Subcutaneous adipose tissue (tissue), 4 donors: ENCODE results near the gene RAPGEF1. TPM values are rescaled to one million over a fixed set of nuclear protein-coding genes. Genes with fewer than 3 reads are reported as not detected.

ENCODE experiments used
- CTCF ChIP-seq: fragments of 450-650 bp; IDR thresholded peaks from one replicate; pipeline ENCODE4 v1.5.1; 2016; ENCODE audit warnings: low read depth, mild to moderate bottlenecking, control low read depth, antibody characterized with exemption, moderate library complexity
- total RNA-seq, 4 donors: library from RNA; depleted of rRNA; stranded (reverse); fragments of >200 nt; gene quantifications; one replicate each; pipeline ENCODE4 v1.1.0, GENCODE V29; 2016

RAPGEF1 gene
- total RNA-seq, 4 donors from 2014 or later, result 47.1 to 79.5 (median 61.4) TPM

- TF ChIP-seq CTCF, result no peak
Measured at GRCh38 chr9:131628459-131629225, 111.2 kb downstream of the RAPGEF1 start.

DNA sequence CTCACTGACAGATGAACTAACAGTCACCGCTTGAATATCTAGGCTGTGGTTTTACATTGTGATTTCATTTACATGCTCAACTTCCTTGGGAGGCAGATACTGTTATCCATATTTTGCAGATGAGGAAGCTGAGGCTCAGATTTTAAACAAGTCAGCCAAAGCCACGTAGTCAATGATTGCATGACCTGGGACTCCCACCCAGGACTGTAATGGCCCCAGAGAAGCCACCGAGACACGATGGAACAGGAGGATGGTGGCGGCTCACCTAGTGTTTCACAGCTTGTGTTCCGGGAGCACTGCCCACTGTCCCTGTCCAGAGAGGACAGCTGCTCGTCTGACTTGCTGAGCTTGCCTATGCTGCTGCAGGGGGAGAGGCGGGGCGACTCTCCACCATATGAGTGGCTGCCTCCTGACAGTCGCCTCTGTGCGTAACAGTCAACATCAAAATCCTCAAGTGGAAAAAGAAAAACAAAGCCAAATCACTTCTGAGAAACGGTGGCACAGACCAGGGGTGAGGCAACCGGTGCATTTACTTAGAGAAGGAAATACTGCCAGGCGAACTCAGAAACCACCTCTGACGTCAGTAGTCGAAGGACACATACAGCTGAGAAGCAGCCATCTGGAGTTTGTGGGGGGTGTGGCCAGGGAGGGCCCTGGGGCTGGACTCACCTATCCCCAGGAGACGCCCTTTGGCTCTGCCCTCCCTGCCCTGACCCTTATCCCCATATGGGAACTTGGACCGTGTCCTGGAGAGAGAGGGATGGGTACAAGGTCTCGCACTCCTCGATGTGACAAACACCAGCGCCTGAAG, 112.0 kb downstream of the RAPGEF1 start:
- TF ChIP-seq CTCF, result no peak

GRCh38 chr9:131627326-131627647, 112.6 kb downstream of the RAPGEF1 start:
- TF ChIP-seq CTCF, result no peak

DNA sequence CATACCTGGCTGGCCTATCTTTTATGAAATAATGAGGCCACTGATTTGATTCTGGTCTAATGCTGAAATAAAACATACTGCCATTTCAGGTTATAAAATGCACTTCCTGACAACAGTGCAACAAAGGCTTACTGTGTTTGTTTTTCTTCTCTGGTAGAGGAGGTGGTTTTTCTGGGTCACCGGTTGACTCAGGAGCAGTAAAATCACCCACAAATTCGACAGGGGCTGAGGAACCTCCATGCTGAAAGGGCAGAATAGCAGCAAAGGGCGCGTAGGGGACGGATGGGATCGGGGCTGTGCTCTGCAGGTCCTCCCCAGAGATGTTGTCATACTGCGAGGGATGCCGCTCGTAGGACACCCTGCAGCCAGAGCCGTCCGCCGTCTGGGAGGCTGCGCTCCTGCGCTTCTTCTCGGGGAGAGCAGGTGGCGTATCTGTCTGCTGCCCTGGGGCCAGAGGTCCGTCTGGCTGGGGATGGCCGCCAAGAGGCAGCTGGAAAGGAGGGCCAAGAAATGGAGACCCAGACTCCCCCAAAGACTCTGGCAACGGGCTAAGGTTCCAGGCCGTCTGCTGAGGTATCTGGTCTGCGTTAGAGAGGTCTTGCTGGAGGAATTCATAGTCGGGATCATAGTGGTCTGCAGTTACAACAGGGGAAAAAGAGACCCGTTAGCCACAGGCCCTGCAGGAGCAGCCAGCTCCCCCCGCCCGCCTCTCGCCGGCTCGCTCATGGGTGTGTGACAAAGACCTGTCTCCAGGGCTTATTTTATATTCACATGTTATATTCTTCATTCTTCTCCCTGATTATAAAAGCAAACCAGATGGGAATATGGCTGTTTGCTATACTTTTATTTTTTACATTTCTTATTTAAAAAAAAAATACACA, 113.8 kb downstream of the RAPGEF1 start:
- TF ChIP-seq CTCF, result no peak

GRCh38 chr9:131625508-131625787, 114.4 kb downstream of the RAPGEF1 start:
- TF ChIP-seq CTCF, result no peak

DNA sequence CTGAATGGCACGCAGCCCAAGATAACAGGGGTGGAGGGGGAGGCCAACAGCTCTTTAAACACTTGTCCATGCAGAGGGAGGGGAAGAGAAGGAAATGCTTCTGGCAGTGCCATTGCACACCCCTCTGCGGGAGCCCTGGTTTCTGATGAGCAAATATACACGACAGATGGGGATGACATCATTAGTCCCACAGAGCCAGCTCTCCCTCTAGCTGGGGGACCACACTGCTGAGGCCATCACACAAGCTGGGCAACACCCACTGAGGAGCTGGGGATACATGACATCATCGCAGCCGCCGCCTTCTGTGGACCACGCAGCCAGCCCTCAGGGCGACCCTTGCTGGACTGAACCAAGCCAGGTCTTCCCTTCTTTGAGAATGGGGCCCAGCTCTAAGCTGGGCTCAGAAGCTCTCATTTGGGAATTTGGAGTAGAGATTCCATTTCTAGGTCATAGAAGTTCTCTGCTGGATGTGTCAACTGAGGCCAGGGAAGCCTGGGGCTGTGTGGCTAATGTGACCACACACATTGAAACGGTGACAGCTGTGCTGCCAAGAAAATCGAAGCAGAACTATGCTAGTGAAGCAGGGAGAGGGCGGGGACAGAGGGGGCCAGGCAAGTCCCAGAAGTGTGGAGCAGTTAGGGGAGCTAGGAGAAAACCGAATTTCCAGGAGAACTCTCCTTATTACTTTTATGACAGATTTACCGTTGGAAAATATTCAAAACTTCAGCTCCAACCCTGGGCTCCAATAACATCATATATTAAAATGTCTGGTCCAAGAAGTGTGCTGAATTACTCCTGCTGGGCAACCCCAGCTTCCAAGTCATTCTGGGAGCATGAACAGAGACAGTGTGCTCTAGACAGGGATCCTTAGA, 115.0 kb downstream of the RAPGEF1 start:
- no peak for TF ChIP-seq CTCF
